ENCODE results near the gene P2RY11.

Gene P2RY11

GRCh38 chr19:10141479-10141878, 30.0 kb downstream of the P2RY11 start:
- DNase-seq: no peak

DNA sequence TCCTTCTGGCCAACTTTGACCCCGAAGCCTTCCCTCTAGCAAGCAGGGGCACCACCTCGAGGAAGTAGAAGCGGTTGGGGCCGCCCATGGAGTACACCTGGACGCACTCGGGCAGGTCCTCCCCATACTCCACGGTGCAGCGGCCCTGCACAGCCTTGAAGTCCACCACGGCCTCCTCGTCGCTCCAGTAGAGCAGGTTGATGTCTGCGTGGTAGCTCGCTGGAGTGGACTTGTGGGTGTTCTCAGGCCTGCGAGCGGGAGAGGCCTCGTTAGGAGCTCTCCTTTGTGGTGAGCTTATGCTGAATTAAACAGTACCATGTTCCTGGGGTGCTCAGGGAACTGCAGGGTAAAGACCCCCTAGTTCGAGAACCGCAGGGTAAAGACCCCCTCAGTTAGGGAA, 30.5 kb downstream of the P2RY11 start:
- DNase-seq: no peak

DNA sequence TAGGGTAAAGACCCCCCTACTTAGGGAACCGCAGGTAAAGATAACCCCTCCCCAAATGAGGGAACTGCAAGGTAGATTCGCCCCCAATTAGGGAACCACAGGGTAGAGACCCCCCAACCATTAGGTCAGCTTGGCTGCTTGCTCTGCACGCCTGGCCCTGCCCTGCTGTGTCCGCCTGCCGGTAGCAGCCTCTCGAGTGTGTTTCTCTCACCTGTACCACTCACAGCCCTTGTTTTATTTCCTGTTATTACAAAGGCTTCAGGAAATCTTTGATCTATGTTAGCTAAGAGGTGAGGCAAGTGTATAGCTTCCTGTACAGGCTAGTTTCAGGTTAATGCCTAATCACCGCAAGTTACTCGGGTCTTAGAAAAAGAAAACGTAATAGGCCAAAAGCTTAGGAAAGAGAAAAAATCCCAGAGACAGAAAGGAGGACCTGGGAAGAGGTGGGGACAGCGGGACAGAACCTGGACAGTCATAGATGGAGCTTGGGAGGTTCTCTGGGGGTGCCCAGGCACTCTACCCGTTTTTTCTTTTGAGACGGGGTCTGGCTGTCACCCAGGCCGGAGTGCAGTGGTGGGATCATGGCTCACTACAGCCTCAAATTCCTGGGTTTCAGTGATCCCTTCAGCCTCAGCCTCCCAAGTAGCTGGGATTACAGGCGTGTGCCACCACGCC, 31.3 kb downstream of the P2RY11 start:
- no peak for DNase-seq

DNA sequence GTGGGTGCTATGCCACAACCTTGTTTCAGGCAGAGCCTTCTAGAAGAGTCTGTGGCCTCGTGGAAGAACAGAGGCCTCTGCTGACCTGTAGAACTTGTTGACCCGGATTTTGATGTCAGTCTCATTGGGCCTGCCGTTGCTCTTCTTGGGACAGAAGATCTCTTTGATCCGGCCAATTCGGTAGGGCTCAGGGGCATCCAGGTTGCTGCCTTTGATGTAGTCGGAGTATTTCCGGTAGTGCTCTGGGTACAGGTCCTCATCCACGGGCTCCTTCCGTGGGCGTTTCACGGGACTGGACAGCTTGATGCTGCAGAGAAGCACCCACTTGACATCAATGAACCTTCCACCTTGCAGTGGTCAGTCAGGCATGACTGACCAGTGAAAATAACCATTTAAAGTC, 32.2 kb downstream of the P2RY11 start:
- DNase-seq: no peak

GRCh38 chr19:10144361-10144760, 32.9 kb downstream of the P2RY11 start:
- no peak for DNase-seq

DNA sequence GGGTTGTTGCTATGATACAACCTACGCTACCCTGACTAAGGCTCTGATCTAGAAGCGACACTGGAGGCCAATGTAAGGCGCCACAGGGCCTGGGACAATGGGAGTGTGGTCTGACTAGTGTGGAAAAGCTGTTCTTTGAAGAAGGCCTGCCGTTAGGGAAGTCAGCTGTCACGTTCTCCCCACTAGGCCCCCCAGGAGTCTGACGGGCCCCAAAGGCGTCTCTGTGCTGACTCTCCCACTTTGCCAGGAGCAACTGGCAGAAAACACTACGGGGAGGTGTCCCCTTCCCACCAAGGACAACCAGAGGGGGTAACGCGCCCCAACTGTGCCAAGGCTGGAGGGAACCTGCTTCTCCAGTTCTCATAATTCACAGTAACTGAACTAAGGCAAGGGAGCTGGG, 33.5 kb downstream of the P2RY11 start:
- DNase-seq: no peak

GRCh38 chr19:10146142-10146541, 34.6 kb downstream of the P2RY11 start:
- DNase-seq: no peak

DNA sequence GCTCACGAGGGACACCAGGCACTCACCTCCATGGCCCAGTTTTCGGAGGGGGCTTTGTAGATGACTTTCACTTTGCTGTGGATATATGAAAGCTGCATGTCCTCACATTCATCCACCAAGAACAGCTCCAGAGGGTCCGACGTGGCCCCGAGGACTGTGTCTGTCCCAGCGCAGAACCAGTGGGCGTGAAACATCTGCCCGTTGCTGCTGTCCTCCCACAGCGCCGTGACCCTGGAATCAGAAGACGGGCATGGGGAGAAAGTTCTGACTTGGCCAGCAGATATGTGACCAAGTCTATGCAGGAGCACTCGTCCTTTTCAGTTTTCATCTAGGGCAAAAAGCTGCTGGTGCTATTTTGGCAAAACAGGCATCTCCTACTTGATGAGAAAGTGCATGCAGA, 37.9 kb downstream of the P2RY11 start:
- DNase-seq: no peak

GRCh38 chr19:10151521-10151920, 40.0 kb downstream of the P2RY11 start:
- no peak for DNase-seq

DNA sequence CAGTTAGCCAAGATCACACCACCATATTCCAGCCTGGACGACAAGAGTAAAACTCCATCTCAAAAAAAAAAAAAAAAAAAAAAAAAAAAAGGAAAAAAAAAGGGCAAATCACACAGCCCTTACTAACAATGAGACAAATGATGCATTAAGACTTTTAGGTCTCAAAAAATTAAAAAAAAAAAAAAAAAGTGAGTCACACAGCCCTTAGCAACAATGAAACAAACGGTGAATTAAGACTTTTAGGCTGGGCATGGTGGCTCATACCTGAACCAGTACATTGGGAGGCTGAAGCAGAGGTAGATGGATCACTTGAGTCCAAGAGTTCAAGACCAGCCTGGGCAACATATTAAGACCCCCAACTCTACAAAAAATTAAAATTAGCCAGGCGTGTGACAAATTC, 40.6 kb downstream of the P2RY11 start:
- DNase-seq: no peak

GRCh38 chr19:10155839-10156238, 44.3 kb downstream of the P2RY11 start:
- DNase-seq: no peak

- no peak for DNase-seq
These were observed 46.6 kb downstream of the P2RY11 start for GRCh38 chr19:10158071-10158470.

- no peak for DNase-seq
These were observed 47.0 kb downstream of the P2RY11 start for GRCh38 chr19:10158485-10158884.

DNA sequence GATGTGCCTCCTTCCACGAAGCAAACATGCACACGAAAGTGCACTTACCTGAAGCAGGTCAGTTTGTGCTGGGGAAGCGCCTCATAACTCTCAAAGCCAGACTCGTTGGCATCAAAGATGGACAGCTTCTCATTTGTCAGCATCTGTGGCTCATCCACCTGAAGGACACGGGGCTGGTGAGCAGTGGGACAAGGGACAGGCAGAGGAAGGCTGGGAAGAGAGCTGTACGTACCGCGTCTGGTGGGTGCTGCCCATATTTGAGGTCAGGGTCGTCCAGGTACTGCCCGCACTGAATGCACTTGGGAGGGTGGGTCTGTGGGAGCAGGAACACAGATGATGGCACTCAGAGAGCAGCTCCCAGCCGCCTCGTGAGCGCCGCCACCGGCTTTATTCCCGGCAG, 48.1 kb downstream of the P2RY11 start:
- no peak for DNase-seq

GRCh38 chr19:10163536-10163935, 52.0 kb downstream of the P2RY11 start:
- DNase-seq: no peak

All from activated T-cell treated with anti-CD3 and anti-CD28 coated beads, Interleukin-2, amount 50 U/mL, for 48 hours (primary cell).